ENCODE measurements around the gene LEPROT.

Gene LEPROT

GRCh38 chr1:65398083-65398482 is 22.4 kb upstream of the LEPROT start:
- Histone ChIP-seq H3K4me3 (ENCODE audit: control insufficient read depth in 1 of 7, extremely low read depth in 1 of 7, insufficient read depth in 4 of 7, low read depth in 2 of 7, low read length in 6 of 7) (no peak overlapping the region), H3K4me1 (ENCODE audit: control extremely low read depth in 1 of 4, control insufficient read depth in 4 of 4, insufficient read depth in 4 of 4, low read length in 3 of 4) (peaks cover 0 to 5% (median 0%) of the 10 kb centered on the region in 4 experiments), H3K27ac (ENCODE audit: insufficient read depth in 1 of 2, low read depth in 1 of 2, low read length in 2 of 2, poor library complexity in 1 of 2, severe bottlenecking in 2 of 2) (no peak overlapping the region), H3K9me3 (ENCODE audit: control extremely low read depth in 1 of 5, control insufficient read depth in 4 of 5, insufficient read depth in 2 of 5, low read depth in 1 of 5, low read length in 4 of 5) (no peaks in the 10 kb centered on the region), H3K27me3 (replicated peaks in 2 of 5; ENCODE audit: control insufficient read depth in 4 of 5, insufficient read depth in 5 of 5, low read length in 4 of 5) (no peaks in the 10 kb centered on the region), H3K36me3 (ENCODE audit: control insufficient read depth in 4 of 4, insufficient read depth in 4 of 4, low read length in 3 of 4) (peaks cover 0 to 39% (median 12%) of the 10 kb centered on the region in 4 experiments)
- no CpG with 5 or more reads among the region's 1 CpG for WGBS (ENCODE audit: insufficient coverage)
- DNase-seq, result no peak
- CTCF ChIA-PET, result no interaction called here
- POLR2A ChIA-PET, result no interaction called here

- ChIA-PET POLR2A (no interaction called here), CTCF (interaction anchor here (0.9 to 1.4 kb wide), 2 partner anchors 61 to 289 kb away, joined by 3 read pairs; no protein-coding TSS in a partner anchor)
- no peaks in the 10 kb centered on the region for H3K9me3 ChIP-seq (ENCODE audit: control extremely low read depth in 1 of 5, control insufficient read depth in 4 of 5, insufficient read depth in 2 of 5, low read depth in 1 of 5, low read length in 4 of 5)
- no CpG with 5 or more reads among the region's 1 CpG for WGBS (ENCODE audit: insufficient coverage)
- H3K36me3 ChIP-seq (ENCODE audit: control insufficient read depth in 4 of 4, insufficient read depth in 4 of 4, low read length in 3 of 4), result peaks cover 0 to 36% (median 9%) of the 10 kb centered on the region in 4 experiments
- H3K27me3 ChIP-seq (replicated peaks in 2 of 5; ENCODE audit: control insufficient read depth in 4 of 5, insufficient read depth in 5 of 5, low read length in 4 of 5), result no peaks in the 10 kb centered on the region
- no peak overlapping the region for H3K4me3 ChIP-seq (ENCODE audit: control insufficient read depth in 1 of 7, extremely low read depth in 1 of 7, insufficient read depth in 4 of 7, low read depth in 2 of 7, low read length in 6 of 7)
- H3K4me1 ChIP-seq (ENCODE audit: control extremely low read depth in 1 of 4, control insufficient read depth in 4 of 4, insufficient read depth in 4 of 4, low read length in 3 of 4), result peaks cover 0 to 5% (median 0%) of the 10 kb centered on the region in 4 experiments
- no peak for DNase-seq
- H3K27ac ChIP-seq (ENCODE audit: insufficient read depth in 1 of 2, low read depth in 1 of 2, low read length in 2 of 2, poor library complexity in 1 of 2, severe bottlenecking in 2 of 2), result no peak overlapping the region
Observed at GRCh38 chr1:65399003-65399402, 21.5 kb upstream of the LEPROT start.

- H3K36me3 ChIP-seq (ENCODE audit: control insufficient read depth in 4 of 4, insufficient read depth in 4 of 4, low read length in 3 of 4), result peaks cover 0 to 33% (median 7%) of the 10 kb centered on the region in 4 experiments
- H3K27me3 ChIP-seq (replicated peaks in 2 of 5; ENCODE audit: control insufficient read depth in 4 of 5, insufficient read depth in 5 of 5, low read length in 4 of 5), result no peaks in the 10 kb centered on the region
- DNase-seq, result no peak
- WGBS (ENCODE audit: insufficient coverage), result 97% methylated on average over 3 of the region's 3 CpGs
- CTCF ChIA-PET, result interaction anchor here (0.9 to 2.2 kb wide), 2 partner anchors 18 to 179 kb away, joined by 3 to 5 read pairs; no protein-coding TSS in a partner anchor
- POLR2A ChIA-PET, result no interaction called here
- no peaks in the 10 kb centered on the region for H3K9me3 ChIP-seq (ENCODE audit: control extremely low read depth in 1 of 5, control insufficient read depth in 4 of 5, insufficient read depth in 2 of 5, low read depth in 1 of 5, low read length in 4 of 5)
- H3K27ac ChIP-seq (ENCODE audit: insufficient read depth in 1 of 2, low read depth in 1 of 2, low read length in 2 of 2, poor library complexity in 1 of 2, severe bottlenecking in 2 of 2), result no peak overlapping the region
- H3K4me1 ChIP-seq (ENCODE audit: control extremely low read depth in 1 of 4, control insufficient read depth in 4 of 4, insufficient read depth in 4 of 4, low read length in 3 of 4), result peaks cover 0 to 5% (median 0%) of the 10 kb centered on the region in 4 experiments
- no peak overlapping the region for H3K4me3 ChIP-seq (ENCODE audit: control insufficient read depth in 1 of 7, extremely low read depth in 1 of 7, insufficient read depth in 4 of 7, low read depth in 2 of 7, low read length in 6 of 7)
Observed at GRCh38 chr1:65401612-65402011, 18.9 kb upstream of the LEPROT start.

GRCh38 chr1:65404941-65405340 is 15.5 kb upstream of the LEPROT start:
- no peak overlapping the region for H3K27ac ChIP-seq (ENCODE audit: insufficient read depth in 1 of 2, low read depth in 1 of 2, low read length in 2 of 2, poor library complexity in 1 of 2, severe bottlenecking in 2 of 2)
- DNase-seq, result no peak
- peaks cover 0 to 57% (median 15%) of the 10 kb centered on the region in 4 experiments for H3K36me3 ChIP-seq (ENCODE audit: control insufficient read depth in 4 of 4, insufficient read depth in 4 of 4, low read length in 3 of 4)
- ChIA-PET POLR2A (interaction anchor here (0.7 kb wide), 1 partner anchor 51 kb away, joined by 4 read pairs; no protein-coding TSS in a partner anchor), CTCF (interaction anchor here (1.2 to 2.7 kb wide), 2 partner anchors 15 to 25 kb away, joined by 3 to 10 read pairs; partner anchors contain the start of genes LEPR and LEPROT)
- H3K4me3 ChIP-seq (ENCODE audit: control insufficient read depth in 1 of 7, extremely low read depth in 1 of 7, insufficient read depth in 4 of 7, low read depth in 2 of 7, low read length in 6 of 7), result no peak overlapping the region
- no peaks in the 10 kb centered on the region for H3K9me3 ChIP-seq (ENCODE audit: control extremely low read depth in 1 of 5, control insufficient read depth in 4 of 5, insufficient read depth in 2 of 5, low read depth in 1 of 5, low read length in 4 of 5)
- no peaks in the 10 kb centered on the region for H3K27me3 ChIP-seq (replicated peaks in 2 of 5; ENCODE audit: control insufficient read depth in 4 of 5, insufficient read depth in 5 of 5, low read length in 4 of 5)
- no peaks in the 10 kb centered on the region for H3K4me1 ChIP-seq (ENCODE audit: control extremely low read depth in 1 of 4, control insufficient read depth in 4 of 4, insufficient read depth in 4 of 4, low read length in 3 of 4)

GRCh38 chr1:65407877-65408276 is 12.6 kb upstream of the LEPROT start:
- Histone ChIP-seq H3K4me3 (ENCODE audit: control insufficient read depth in 1 of 7, extremely low read depth in 1 of 7, insufficient read depth in 4 of 7, low read depth in 2 of 7, low read length in 6 of 7) (no peak overlapping the region), H3K27me3 (replicated peaks in 2 of 5; ENCODE audit: control insufficient read depth in 4 of 5, insufficient read depth in 5 of 5, low read length in 4 of 5) (no peaks in the 10 kb centered on the region), H3K27ac (ENCODE audit: insufficient read depth in 1 of 2, low read depth in 1 of 2, low read length in 2 of 2, poor library complexity in 1 of 2, severe bottlenecking in 2 of 2) (no peak overlapping the region), H3K36me3 (ENCODE audit: control insufficient read depth in 4 of 4, insufficient read depth in 4 of 4, low read length in 3 of 4) (peaks cover 0 to 65% (median 15%) of the 10 kb centered on the region in 4 experiments), H3K4me1 (ENCODE audit: control extremely low read depth in 1 of 4, control insufficient read depth in 4 of 4, insufficient read depth in 4 of 4, low read length in 3 of 4) (no peaks in the 10 kb centered on the region), H3K9me3 (ENCODE audit: control extremely low read depth in 1 of 5, control insufficient read depth in 4 of 5, insufficient read depth in 2 of 5, low read depth in 1 of 5, low read length in 4 of 5) (no peaks in the 10 kb centered on the region)
- 100% methylated on average over 1 of the region's 2 CpGs for WGBS (ENCODE audit: insufficient coverage)
- POLR2A ChIA-PET, result no interaction called here
- no peak for DNase-seq
- CTCF ChIA-PET, result no interaction called here

GRCh38 chr1:65409314-65409713 is 11.2 kb upstream of the LEPROT start:
- Histone ChIP-seq H3K4me3 (ENCODE audit: control insufficient read depth in 1 of 7, extremely low read depth in 1 of 7, insufficient read depth in 4 of 7, low read depth in 2 of 7, low read length in 6 of 7) (no peak overlapping the region), H3K4me1 (ENCODE audit: control extremely low read depth in 1 of 4, control insufficient read depth in 4 of 4, insufficient read depth in 4 of 4, low read length in 3 of 4) (no peaks in the 10 kb centered on the region), H3K9me3 (ENCODE audit: control extremely low read depth in 1 of 5, control insufficient read depth in 4 of 5, insufficient read depth in 2 of 5, low read depth in 1 of 5, low read length in 4 of 5) (no peaks in the 10 kb centered on the region), H3K36me3 (ENCODE audit: control insufficient read depth in 4 of 4, insufficient read depth in 4 of 4, low read length in 3 of 4) (peaks cover 0 to 72% (median 17%) of the 10 kb centered on the region in 4 experiments), H3K27me3 (replicated peaks in 2 of 5; ENCODE audit: control insufficient read depth in 4 of 5, insufficient read depth in 5 of 5, low read length in 4 of 5) (no peaks in the 10 kb centered on the region), H3K27ac (ENCODE audit: insufficient read depth in 1 of 2, low read depth in 1 of 2, low read length in 2 of 2, poor library complexity in 1 of 2, severe bottlenecking in 2 of 2) (no peak overlapping the region)
- no peak for DNase-seq
- no CpG with 5 or more reads among the region's 1 CpG for WGBS (ENCODE audit: insufficient coverage)
- ChIA-PET CTCF (interaction anchor here (0.6 to 1.4 kb wide), 2 partner anchors 8 to 31 kb away, joined by 3 to 5 read pairs; no protein-coding TSS in a partner anchor), POLR2A (no interaction called here)

GRCh38 chr1:65409816-65410326 is 10.6 kb upstream of the LEPROT start:
- Histone ChIP-seq H3K9me3 (ENCODE audit: control extremely low read depth in 1 of 5, control insufficient read depth in 4 of 5, insufficient read depth in 2 of 5, low read depth in 1 of 5, low read length in 4 of 5) (no peaks in the 10 kb centered on the region), H3K4me3 (ENCODE audit: control insufficient read depth in 1 of 7, extremely low read depth in 1 of 7, insufficient read depth in 4 of 7, low read depth in 2 of 7, low read length in 6 of 7) (no peak overlapping the region), H3K27me3 (replicated peaks in 2 of 5; ENCODE audit: control insufficient read depth in 4 of 5, insufficient read depth in 5 of 5, low read length in 4 of 5) (no peaks in the 10 kb centered on the region), H3K27ac (ENCODE audit: insufficient read depth in 1 of 2, low read depth in 1 of 2, low read length in 2 of 2, poor library complexity in 1 of 2, severe bottlenecking in 2 of 2) (no peak overlapping the region), H3K4me1 (ENCODE audit: control extremely low read depth in 1 of 4, control insufficient read depth in 4 of 4, insufficient read depth in 4 of 4, low read length in 3 of 4) (no peaks in the 10 kb centered on the region), H3K36me3 (ENCODE audit: control insufficient read depth in 4 of 4, insufficient read depth in 4 of 4, low read length in 3 of 4) (peaks cover 0 to 69% (median 17%) of the 10 kb centered on the region in 4 experiments)
- ChIA-PET POLR2A (no interaction called here), CTCF (interaction anchor here (1.4 kb wide), 1 partner anchor 32 kb away, joined by 5 read pairs; no protein-coding TSS in a partner anchor)
- WGBS (ENCODE audit: insufficient coverage), result no CpG with 5 or more reads among the region's 4 CpGs
- no peak for DNase-seq
